ENCODE measurements around the gene CCDC85C.

CCDC85C gene

DNA sequence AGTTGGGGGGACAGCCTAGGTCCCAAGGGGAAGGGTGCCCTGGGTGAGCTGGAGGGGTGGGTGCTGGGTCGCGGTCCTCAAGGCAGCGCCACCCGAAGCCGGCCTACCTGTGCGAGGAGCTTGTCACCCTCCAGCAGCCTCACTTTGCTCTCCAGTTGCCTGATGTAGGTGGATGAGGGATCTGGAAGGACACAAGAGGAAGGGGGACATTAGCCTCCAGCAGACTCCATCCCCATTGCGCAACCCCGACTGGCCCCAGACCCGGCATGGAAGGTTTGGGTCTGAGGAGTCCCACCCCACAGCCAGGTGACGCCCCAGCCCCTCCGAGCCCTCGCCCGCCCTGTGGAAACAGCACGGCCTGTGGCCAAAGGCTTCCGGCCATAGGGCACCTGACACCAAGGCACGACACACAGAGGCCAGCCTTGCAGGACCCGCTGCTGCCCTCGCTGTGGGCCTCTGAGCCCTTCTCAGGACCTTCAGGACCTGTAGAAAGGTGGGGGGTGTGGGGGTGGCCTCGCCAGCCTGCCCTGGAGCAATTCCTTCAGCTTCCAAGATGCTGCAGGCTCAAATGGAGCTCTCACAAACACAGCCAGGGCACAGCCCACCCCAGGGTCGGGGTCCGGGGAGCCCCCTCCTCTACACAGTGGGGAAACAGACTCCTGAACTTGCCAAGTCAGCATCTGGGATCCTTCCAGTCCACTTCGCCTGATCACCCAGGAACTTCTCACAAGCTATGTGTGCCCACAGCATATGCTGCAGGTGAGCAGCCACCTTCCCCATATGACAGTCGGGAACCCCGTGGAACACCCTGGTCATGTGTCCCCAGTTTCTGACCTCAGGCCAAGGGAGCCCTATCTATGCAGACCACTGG is 67.9 kb downstream of the CCDC85C start:
- no peak for DNase-seq

DNA sequence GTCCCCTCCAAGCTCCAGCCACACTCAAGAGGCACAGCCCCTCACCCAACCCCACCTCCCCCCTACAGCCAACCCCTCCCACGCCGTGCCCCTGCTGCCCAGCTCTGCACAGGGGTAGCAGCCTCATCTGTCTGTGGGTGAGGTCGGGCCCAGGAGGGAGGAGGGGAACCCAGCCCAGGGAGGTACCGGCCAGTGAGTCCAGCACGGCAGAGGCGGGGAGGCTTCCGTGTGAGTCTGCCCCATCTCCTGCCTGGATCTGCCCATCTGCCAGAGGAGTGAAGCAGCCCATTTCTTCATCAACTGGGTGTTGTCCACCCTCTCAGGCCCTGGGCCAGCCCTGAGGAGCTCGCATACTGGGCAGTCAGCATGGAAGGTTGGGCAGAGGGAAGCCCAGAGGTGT is 68.6 kb downstream of the CCDC85C start:
- DNase-seq = no peak

- DNase-seq = no peak
These were observed 69.1 kb downstream of the CCDC85C start for GRCh38 chr14:99534863-99535262.

DNA sequence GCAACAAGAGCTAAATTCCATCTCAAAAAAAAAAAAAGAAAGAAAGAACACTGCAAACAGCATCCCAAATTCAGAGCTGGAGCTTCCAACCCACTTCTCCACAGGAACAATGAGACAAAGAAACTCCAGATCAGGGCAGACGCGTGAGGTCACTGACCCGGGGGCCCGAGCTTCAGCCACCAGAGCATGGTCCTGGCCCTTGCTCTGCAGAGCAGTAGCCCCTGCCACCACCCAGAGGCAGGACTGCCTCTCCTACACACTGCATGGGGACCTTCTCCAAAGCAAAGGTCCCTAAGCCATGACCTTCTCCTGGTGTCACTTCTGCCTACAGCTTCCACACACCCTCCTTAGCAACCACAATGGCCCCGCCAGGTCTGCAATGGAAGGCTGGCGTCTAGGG is 69.7 kb downstream of the CCDC85C start:
- DNase-seq = no peak

GRCh38 chr14:99532310-99532709 is 71.7 kb downstream of the CCDC85C start:
- DNase-seq = no peak

DNA sequence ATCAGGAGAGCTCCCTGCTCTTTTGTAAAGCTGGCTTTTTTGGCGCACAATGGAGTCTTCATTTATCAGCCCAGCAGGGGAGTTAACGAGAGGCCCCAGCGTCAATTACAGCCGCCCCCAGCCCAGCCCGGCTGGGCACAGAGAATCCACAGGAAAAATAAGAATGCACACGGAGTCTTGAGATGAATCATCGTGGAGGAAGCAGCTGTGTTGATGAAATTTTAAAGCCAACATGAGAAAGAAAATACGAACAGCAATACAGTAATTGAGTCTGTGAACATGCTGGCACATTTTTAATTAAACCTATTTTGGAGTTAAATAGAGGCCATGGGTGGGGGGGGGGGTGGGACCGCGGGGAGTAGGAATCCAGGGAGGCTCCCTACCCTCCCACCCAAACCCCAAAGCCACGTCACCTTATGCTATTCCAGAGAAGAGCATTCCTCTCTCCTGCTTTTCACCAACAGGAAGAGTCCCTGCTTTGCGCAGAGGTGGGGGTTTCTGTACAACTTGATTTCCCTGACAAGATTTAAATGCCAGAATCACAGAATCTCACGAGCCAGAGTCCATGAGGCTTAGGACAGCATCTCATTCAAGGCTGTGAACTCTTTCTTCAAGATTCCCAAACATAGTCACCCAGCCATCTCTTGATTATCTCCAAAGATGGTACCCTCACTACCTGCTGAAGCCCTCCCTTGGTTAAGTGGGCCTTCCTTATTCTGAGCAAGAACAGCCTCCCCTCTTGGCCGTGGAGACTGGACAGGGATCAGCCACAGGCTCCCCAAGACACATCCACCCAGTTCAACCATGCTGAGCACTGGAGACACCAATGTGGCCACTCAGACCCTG is 72.5 kb downstream of the CCDC85C start:
- no peak for DNase-seq

DNA sequence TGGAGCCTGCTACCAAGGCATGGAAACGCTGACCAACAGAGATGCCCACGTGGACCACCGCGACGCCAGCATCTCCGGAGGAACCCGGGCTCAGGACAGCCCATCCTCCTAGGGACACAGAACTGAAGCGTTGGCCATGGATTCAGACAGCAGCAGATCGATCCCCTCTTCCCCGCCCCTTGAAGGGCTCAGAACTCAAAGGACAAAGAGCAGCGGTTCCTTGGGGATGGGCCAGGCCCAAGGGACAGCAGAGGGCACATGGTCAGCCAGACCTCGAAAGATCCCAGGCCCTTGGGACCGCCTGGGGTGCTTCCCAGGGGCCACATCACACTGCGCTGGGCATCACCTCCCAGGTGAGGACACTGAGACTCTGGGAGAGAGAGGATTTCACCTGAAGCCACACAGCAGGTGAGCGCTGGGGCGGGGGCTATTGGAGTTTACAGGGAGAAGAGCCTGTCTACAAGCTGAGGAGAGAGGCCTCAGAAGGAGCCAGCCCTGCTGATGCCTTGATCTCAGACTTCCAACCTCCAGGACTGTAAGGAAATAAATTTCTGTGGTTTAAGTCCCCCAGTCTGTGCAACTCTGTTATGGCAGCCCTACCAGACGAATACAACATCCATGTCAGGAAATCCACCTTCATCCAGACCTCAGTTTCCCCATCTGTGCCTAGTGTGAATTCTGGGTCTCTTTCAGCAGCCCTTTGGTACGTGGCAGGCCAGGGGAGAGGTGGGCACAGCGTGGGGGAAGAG is 73.4 kb downstream of the CCDC85C start:
- no peak for DNase-seq

DNA sequence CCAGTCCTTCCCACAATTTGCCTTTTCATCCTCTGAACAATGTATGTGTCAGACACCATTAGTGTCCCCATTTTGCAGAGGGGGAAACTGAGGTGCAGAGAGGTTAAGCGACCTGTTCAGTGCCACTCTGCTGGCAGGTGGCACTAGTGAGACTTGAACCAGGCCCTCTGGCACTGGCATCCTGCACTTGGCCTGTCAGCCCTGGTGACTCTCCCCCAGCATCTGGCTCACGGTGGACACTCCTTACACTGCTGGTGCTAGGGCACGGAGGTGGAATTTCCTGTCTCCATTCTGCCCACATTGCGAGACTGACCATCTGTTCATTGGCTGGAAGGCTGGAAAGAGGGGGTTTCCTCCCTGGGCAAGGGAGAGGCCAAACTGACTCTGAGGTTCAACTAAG is 74.1 kb downstream of the CCDC85C start:
- DNase-seq = no peak

GRCh38 chr14:99527427-99528076 is 76.5 kb downstream of the CCDC85C start:
- no peak for DNase-seq

GRCh38 chr14:99527026-99527425 is 77.0 kb downstream of the CCDC85C start:
- no peak for DNase-seq

DNA sequence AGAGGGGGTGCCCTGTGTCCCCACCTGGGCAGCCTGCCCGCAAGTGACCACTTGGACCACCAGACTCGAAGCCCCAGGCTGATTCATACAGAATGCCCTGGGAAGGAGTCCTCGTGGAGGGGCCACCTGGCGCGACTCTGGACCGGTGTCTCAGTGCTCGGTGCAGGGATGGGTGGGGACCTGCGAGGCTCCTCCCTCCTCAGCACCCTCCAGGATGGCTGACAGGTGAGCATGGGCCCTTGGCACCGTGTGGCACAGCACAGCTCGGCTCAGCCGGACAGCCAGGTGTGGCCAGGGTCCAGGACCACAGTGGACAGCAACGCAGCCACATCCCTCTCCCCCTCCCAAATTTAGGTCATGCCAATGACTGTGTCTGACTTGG is 78.3 kb downstream of the CCDC85C start:
- no peak for DNase-seq

- DNase-seq = peak in 1 of 2 experiments; percentile 31
These were observed 79.0 kb downstream of the CCDC85C start for GRCh38 chr14:99524804-99525698.

DNA sequence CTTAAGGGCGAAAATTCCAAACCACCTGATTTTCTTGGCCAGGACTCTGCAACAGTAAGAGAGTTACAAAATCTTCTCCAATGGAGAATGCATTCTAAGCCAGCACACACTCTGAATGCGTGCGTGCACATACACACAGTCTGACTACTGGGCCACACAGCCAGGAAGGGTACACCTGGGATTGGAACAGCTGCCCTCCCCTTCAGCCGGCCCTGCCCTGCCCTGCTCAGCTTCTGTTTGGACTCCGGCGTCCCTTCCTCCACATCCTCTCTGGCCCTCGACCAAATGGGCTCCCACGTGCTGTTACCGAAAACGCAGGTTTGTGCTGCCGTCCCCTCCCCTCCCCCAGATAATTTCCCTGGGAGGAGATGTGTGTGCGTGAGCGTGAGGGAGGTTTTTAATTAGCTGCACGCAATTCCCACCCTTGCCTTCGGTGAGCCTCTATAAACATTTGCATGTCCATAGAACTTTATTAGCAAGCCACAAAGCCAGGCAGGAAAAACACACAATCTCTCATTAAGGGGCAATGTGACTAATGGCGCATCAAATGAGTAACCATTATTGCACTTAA is 79.8 kb downstream of the CCDC85C start:
- no peak for DNase-seq

DNA sequence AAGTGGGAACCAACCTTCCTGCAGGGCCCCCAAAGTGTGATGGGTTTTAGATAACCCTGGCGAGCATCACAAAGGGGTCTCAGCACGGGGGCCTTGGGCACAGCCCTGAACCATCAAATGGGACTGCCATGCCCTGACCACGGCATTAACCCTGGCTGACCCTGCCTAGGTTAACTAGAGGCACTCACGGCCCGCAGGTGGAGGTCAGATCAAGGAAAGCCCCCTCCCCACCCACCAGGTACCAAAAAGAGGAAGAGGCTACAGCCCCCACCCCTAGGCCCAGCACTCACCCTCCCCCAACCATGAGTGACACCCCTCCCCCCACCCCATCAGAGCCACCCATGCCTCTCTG is 80.3 kb downstream of the CCDC85C start:
- DNase-seq = no peak

DNA sequence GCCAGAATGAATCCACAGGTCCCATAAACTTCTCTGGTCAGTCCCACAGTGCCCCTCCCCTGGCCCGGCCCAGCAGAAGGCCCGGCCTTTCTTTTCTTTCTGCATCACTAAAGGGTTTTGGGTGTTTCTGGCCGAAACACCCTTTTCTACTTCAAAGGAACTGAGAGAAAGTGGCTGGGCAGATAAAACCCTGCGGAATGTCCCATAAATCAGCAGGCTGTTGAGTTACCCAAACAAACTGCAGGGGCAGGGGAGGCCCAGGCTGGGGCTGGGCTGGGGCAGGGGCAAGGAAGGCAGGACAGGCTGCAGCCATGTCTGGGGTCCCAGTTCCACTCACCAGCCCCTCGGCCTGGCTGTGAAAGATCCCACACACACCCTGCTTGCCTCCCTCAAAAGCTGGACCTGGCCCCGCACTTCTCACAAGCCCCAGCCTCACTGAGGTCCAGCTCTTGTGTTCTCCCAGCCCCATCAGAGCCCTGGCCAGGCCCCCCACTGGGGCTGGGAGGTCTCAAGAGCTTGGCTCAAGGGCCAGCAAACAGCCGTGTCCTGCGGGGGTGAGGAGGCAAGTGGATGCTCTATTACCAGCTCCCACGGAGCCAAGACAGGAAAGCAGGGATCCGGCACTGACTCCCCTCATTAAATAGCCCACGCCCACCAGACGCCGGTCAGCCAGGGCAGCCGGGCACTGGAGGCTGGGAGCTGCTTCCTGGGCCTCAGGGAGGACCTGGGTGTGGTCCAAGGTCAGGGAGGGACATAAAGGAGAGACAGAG is 80.9 kb downstream of the CCDC85C start:
- DNase-seq = no peak

GRCh38 chr14:99522457-99522891 is 81.5 kb downstream of the CCDC85C start:
- peak in 1 of 2 experiments; percentile 7 for DNase-seq

- DNase-seq = no peak
These were observed 82.0 kb downstream of the CCDC85C start for GRCh38 chr14:99522025-99522401.

GRCh38 chr14:99521176-99522024 is 82.6 kb downstream of the CCDC85C start:
- DNase-seq = no peak

DNA sequence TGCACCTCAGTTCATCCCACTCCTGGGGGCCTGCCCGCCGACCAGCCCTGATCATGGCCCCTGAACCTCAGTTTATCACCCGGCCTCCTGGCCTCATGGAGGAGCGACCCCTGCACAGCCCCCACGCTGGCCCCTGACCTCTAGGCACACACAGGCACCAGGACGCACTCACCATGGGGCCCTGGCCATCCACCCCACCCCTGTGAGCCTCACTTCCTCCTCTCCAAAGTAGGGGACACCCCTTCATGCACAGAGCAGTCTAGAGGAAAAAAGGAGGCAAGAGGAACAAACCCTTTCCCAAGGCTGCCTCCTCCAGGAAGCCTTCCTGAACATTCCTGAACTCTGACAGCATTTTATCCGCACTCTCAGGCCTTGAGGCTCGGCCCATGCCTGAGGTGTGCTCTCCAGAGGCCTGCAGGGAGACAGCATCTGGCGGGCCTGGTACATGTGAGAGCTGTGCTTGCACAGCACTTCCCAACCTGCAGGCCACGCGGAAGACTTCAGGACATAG is 83.4 kb downstream of the CCDC85C start:
- no peak for DNase-seq
